ENCODE measurements around the gene LTB4R2.

LTB4R2 gene

DNA sequence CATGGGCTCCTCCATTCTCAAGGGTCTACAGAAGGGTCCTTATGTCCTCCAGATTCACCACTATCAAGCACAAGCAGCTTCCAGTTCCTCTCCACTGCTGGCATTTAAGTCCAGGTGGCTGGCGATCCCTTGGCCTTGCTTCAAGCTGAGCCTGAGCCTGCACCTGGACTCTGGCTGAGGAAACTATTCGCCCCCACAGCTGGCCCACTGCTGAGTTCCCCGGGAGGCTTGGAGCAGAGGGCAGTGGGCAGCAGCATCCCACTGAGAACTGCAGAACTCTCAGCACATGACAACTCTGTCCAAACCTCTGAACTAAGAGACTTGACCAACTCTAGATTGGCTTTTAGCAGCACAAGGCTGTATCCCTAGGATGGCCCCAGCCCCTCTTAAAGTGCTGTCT is 27.2 kb upstream of the LTB4R2 start:
- H3K4me3 ChIP-seq (ENCODE audit: control insufficient read depth, low read depth, low read length) = no peak overlapping the region
- TF ChIP-seq, protein P1, sequence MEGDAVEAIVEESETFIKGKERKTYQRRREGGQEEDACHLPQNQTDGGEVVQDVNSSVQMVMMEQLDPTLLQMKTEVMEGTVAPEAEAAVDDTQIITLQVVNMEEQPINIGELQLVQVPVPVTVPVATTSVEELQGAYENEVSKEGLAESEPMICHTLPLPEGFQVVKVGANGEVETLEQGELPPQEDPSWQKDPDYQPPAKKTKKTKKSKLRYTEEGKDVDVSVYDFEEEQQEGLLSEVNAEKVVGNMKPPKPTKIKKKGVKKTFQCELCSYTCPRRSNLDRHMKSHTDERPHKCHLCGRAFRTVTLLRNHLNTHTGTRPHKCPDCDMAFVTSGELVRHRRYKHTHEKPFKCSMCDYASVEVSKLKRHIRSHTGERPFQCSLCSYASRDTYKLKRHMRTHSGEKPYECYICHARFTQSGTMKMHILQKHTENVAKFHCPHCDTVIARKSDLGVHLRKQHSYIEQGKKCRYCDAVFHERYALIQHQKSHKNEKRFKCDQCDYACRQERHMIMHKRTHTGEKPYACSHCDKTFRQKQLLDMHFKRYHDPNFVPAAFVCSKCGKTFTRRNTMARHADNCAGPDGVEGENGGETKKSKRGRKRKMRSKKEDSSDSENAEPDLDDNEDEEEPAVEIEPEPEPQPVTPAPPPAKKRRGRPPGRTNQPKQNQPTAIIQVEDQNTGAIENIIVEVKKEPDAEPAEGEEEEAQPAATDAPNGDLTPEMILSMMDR (conservative IDR thresholded peaks at IDR 0.05; ENCODE audit: control insufficient read depth, insufficient read depth, low read depth, low read length) = no peak
- no peak for DNase-seq (ENCODE audit: low read depth)

GRCh38 chr14:24283796-24284460 is 26.0 kb upstream of the LTB4R2 start:
- H3K4me3 ChIP-seq (ENCODE audit: control insufficient read depth, low read depth, low read length) = no peak overlapping the region
- no peak for DNase-seq (ENCODE audit: low read depth)
- TF ChIP-seq, protein P1 (conservative IDR thresholded peaks at IDR 0.05; ENCODE audit: control insufficient read depth, insufficient read depth, low read depth, low read length) = no peak

- DNase-seq (ENCODE audit: low read depth) = no peak
- TF ChIP-seq, protein P1 (conservative IDR thresholded peaks at IDR 0.05; ENCODE audit: control insufficient read depth, insufficient read depth, low read depth, low read length) = no peak
- H3K4me3 ChIP-seq (ENCODE audit: control insufficient read depth, low read depth, low read length) = no peak overlapping the region
Measured at GRCh38 chr14:24284501-24285035, 25.4 kb upstream of the LTB4R2 start.

DNA sequence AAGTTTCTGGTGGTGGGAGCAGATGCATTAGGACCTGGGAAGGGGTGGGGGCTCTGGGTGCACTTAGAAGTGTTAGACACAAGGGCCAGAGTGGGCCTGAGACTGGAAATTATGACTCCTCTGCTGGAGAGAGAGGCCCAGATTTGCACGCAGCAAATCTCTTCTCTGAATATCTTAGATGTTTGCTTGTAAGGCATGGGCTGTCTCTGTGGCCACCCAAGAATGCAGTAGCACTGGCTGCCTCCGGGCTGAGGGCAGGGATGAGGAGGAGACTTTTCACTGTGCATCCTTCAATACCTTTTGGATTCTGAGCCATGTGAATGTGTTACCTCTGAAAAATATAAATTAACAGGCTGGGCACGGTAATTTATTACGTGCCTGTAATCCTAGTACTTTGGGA is 24.6 kb upstream of the LTB4R2 start:
- TF ChIP-seq, protein P1 (conservative IDR thresholded peaks at IDR 0.05; ENCODE audit: control insufficient read depth, insufficient read depth, low read depth, low read length) = no peak
- DNase-seq (ENCODE audit: low read depth) = no peak
- no peak overlapping the region for H3K4me3 ChIP-seq (ENCODE audit: control insufficient read depth, low read depth, low read length)

GRCh38 chr14:24286996-24287395 is 22.9 kb upstream of the LTB4R2 start:
- DNase-seq (ENCODE audit: low read depth) = no peak
- H3K4me3 ChIP-seq (ENCODE audit: control insufficient read depth, low read depth, low read length) = no peak overlapping the region
- TF ChIP-seq, protein P1 (conservative IDR thresholded peaks at IDR 0.05; ENCODE audit: control insufficient read depth, insufficient read depth, low read depth, low read length) = no peak

DNA sequence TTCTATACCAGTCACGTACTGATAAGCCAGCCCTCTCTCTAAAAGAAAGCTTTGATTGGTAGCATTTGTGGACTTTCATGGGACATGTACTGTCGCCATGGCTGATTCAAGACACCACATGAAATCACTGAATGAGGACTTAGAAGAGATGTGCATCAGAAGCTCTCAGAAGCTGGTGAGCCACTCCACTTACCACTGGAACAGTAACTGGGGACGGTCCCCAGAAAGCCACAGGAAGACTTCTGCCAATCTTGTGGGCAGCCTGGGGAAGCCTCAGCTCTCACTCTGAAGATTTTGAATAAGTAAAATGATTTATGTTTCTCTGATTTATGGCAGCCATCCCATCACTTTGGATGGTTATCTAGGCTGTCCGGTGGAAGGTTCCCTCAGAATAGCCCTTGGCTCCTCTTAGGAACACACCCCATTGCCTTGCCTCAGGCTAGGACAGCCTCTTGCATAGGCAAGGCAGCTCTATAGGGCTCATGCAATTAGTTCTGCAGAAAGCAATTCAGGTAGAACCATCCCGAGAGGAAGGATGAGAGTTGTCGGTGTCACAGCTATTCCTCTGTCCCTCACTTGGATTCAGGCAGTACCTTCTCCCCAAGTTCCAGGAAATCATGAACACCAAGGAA is 20.2 kb upstream of the LTB4R2 start:
- no peak for DNase-seq (ENCODE audit: low read depth)
- TF ChIP-seq, protein P1 (conservative IDR thresholded peaks at IDR 0.05; ENCODE audit: control insufficient read depth, insufficient read depth, low read depth, low read length) = no peak
- no peak overlapping the region for H3K4me3 ChIP-seq (ENCODE audit: control insufficient read depth, low read depth, low read length)

Data from fibroblast of mammary gland (primary cell).